Omental fat pad (tissue), 4 donors: Measurements from ENCODE around the gene OR2B2. TPM values are rescaled to one million over a fixed set of nuclear protein-coding genes. Genes with fewer than 3 reads are reported as not detected.

ENCODE experiments used
- ATAC-seq: fragments of 150-250 bp; one replicate; pipeline ENCODE4 v1.9.1; 2016; ENCODE audit warnings: mild to moderate bottlenecking, moderate library complexity; ENCODE audit not compliant: low FRiP score
- DNase-seq: peaks from one replicate; pipeline ENCODE4 v3.0.0-alpha.2; 2019; ENCODE audit warnings: low spot score
- small RNA-seq: library from RNA; depleted of rRNA; stranded (forward); fragments of <200 nt; gene quantifications from one replicate; pipeline ENCODE3, GENCODE V24; 2016
- total RNA-seq, 4 donors: library from RNA; depleted of rRNA; stranded (reverse); fragments of >200 nt; gene quantifications; one replicate each; pipeline ENCODE4 v1.1.0, GENCODE V29; 2016
- TF ChIP-seq, protein P1 (sequence below), 3 donors: fragments of 450-650 bp; IDR thresholded peaks; one replicate each; pipeline ENCODE4 v1.5.1; 2016 to 2017; ENCODE audit warnings: antibody characterized with exemption in 3 of 3, mild to moderate bottlenecking in 3 of 3, moderate library complexity in 2 of 3

The OR2B2 gene
- total RNA-seq, 4 donors from 2014 or later, result not detected

- no peak for ATAC-seq
- no peak for DNase-seq
- TF ChIP-seq, protein P1, sequence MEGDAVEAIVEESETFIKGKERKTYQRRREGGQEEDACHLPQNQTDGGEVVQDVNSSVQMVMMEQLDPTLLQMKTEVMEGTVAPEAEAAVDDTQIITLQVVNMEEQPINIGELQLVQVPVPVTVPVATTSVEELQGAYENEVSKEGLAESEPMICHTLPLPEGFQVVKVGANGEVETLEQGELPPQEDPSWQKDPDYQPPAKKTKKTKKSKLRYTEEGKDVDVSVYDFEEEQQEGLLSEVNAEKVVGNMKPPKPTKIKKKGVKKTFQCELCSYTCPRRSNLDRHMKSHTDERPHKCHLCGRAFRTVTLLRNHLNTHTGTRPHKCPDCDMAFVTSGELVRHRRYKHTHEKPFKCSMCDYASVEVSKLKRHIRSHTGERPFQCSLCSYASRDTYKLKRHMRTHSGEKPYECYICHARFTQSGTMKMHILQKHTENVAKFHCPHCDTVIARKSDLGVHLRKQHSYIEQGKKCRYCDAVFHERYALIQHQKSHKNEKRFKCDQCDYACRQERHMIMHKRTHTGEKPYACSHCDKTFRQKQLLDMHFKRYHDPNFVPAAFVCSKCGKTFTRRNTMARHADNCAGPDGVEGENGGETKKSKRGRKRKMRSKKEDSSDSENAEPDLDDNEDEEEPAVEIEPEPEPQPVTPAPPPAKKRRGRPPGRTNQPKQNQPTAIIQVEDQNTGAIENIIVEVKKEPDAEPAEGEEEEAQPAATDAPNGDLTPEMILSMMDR (IDR thresholded peaks at IDR 0.05), result no peak
These were observed 50.8 kb downstream of the OR2B2 start for GRCh38 chr6:27861276-27861840.

Small RNAs within 50 kb of the gene (small RNA-seq; reads per million reads assigned to genes)
- not detected for gene RNU7-26P

Other genes with a start within 250 kb of the OR2B2 start
- not detected for gene OR2B6, start 44.8 kb upstream of the OR2B2 start, total RNA-seq
- 1 to 10 TPM in 1 of 4 donors, under 1 TPM in 2, not detected in 1; 0.38 to 1.4 (median 0.72) TPM for gene ZNF165, start 168.2 kb upstream of the OR2B2 start, total RNA-seq
- gene ZSCAN16, start 212.2 kb upstream of the OR2B2 start, total RNA-seq, result 1 to 10 TPM; 2.8 to 6.0 (median 3.5) TPM
- gene ZKSCAN8, start 229.5 kb upstream of the OR2B2 start, total RNA-seq, result 10 to 100 TPM; 16.0 to 27.7 (median 17.2) TPM